GM12878 (cell line): ENCODE measurements around the gene RMI2. TPM values are rescaled to one million over a fixed set of nuclear protein-coding genes. Genes with fewer than 3 reads are reported as not detected.

Experiments used
- ATAC-seq: fragments of 200-7000 bp; cut with Tn5 transposase; 3 replicates; pipeline ENCODE4 v1.9.1; 2020; ENCODE audit warnings: mild to moderate bottlenecking, moderate library complexity
- BruUV-seq: library from RNA; stranded (reverse); fragments of 400-500 nt; replicated peaks from 2 replicates; lab custom pipeline; 2021; lab: Mats Ljungman, UMichigan
- CTCF ChIA-PET: fragments of 300-600 bp; sonication (Branson Sonifier 250); formaldehyde crosslinking; extraction: SDS; loops from one replicate; lab custom pipeline; 2021; ENCODE audit warnings: inconsistent platforms; lab: Yijun Ruan, JAX
- POLR2A ChIA-PET: fragments of 350-600 bp; formaldehyde crosslinking; extraction: SDS; loops from one replicate; lab custom pipeline; 2021; ENCODE audit warnings: inconsistent platforms; lab: Charles Lee
- RAD21 ChIA-PET: fragments of 300-600 bp; sonication (Branson Sonifier 250); formaldehyde crosslinking; loops from one replicate; lab custom pipeline; 2023; ENCODE audit warnings: antibody characterized with exemption; ENCODE audit not compliant: unreplicated experiment; lab: Charles Lee
- SMC1A ChIA-PET: fragments of 300-600 bp; sonication (Branson Sonifier 250); formaldehyde crosslinking; loops from one replicate; lab custom pipeline; 2023; ENCODE audit not compliant: unreplicated experiment, uncharacterized antibody; lab: Charles Lee
- DNase-seq: peaks from one replicate; pipeline ENCODE4 v3.0.0-alpha.2; 2011; ENCODE audit warnings: low read depth, low spot score
- FAIRE-seq: peaks from 3 replicates; lab custom pipeline; 2011; peaks lifted over from hg19 to GRCh38; lab: Jason Lieb, UNC
- H2AFZ ChIP-seq: 2 replicates; pipeline ENCODE4 v1.6.0; 2011; ENCODE audit warnings: low read depth, low read length, control low read depth; ENCODE audit not compliant: control insufficient read depth
- H3K27ac ChIP-seq: 2 replicates; pipeline ENCODE4 v1.5.1; 2011; ENCODE audit warnings: control low read depth; ENCODE audit not compliant: control insufficient read depth, insufficient read depth
- H3K27me3 ChIP-seq, 2 experiments: replicated peaks in 1 of 2; 2 replicates each; pipeline versions ENCODE4 v1.6.0 to v1.6.1; 2011; ENCODE audit warnings: low read length in 1 of 2; ENCODE audit not compliant: control insufficient read depth in 2 of 2, insufficient read depth in 2 of 2
- H3K36me3 ChIP-seq, 2 experiments: 2 replicates each; pipeline ENCODE4 v1.5.1; 2011; ENCODE audit warnings: low read length in 1 of 2; ENCODE audit not compliant: control insufficient read depth in 2 of 2, insufficient read depth in 2 of 2
- H3K4me1 ChIP-seq: 2 replicates; pipeline ENCODE4 v1.6.1; 2011; ENCODE audit warnings: mild to moderate bottlenecking, low read length, moderate library complexity, mixed read lengths; ENCODE audit not compliant: control insufficient read depth, insufficient read depth
- H3K4me2 ChIP-seq: 2 replicates; pipeline ENCODE4 v1.6.0; 2011; ENCODE audit warnings: control low read depth; ENCODE audit not compliant: control insufficient read depth, insufficient read depth
- H3K4me3 ChIP-seq: fragments of 200-600 bp; sonication (generic); 2 replicates; pipeline ENCODE4 v1.5.1; 2016
- H3K79me2 ChIP-seq: 2 replicates; pipeline ENCODE4 v1.6.0; 2011; ENCODE audit warnings: low read length; ENCODE audit not compliant: control insufficient read depth, insufficient read depth
- H3K9ac ChIP-seq: 2 replicates; pipeline ENCODE4 v1.8.0; 2011; ENCODE audit warnings: low read length, control low read depth, mixed read lengths; ENCODE audit not compliant: control insufficient read depth, insufficient read depth
- H3K9me3 ChIP-seq: replicated peaks from 3 replicates; pipeline ENCODE4 v1.5.1; 2011; ENCODE audit warnings: mild to moderate bottlenecking, low read length; ENCODE audit not compliant: control insufficient read depth, insufficient read depth
- H4K20me1 ChIP-seq: 2 replicates; pipeline ENCODE4 v1.6.0; 2011; ENCODE audit not compliant: control insufficient read depth, insufficient read depth
- BCL11A ChIP-seq: IDR thresholded peaks from 2 replicates; pipeline ENCODE4 v1.6.1; 2011; ENCODE audit warnings: low read depth, low read length
- GATAD2B ChIP-seq: fragments of 450-650 bp; conservative IDR thresholded peaks from 2 replicates; pipeline ENCODE4 v1.6.1; 2017; ENCODE audit warnings: low read depth, mild to moderate bottlenecking, moderate library complexity
- JUNB ChIP-seq: IDR thresholded peaks from 2 replicates; pipeline ENCODE4 v1.6.1; 2016; ENCODE audit warnings: antibody characterized with exemption, mild to moderate bottlenecking
- MEF2A ChIP-seq: IDR thresholded peaks from 2 replicates; pipeline ENCODE4 v1.6.1; 2011; ENCODE audit warnings: low read depth, mild to moderate bottlenecking, low read length, moderate library complexity; ENCODE audit not compliant: insufficient read depth
- RELA ChIP-seq: fragments of 450-650 bp; IDR thresholded peaks from 2 replicates; pipeline ENCODE4 v1.8.0; 2014; ENCODE audit warnings: borderline replicate concordance; ENCODE audit not compliant: partially characterized antibody
- SREBF1 ChIP-seq: IDR thresholded peaks from 2 replicates; pipeline ENCODE4 v1.6.1; 2012; ENCODE audit warnings: mild to moderate bottlenecking, low read length
- WGBS: methylation state at CpG from one replicate; pipeline ENCODE4 v1.1.6; 2016; ENCODE audit warnings: low lambda C conversion rate; ENCODE audit not compliant: insufficient replicate concordance, insufficient coverage; ENCODE audit errors: missing lambda C conversion rate; 5-methylcytosine and 5-hydroxymethylcytosine counted together
- in situ Hi-C: fragments of 300-500 bp; cut with MboI; formaldehyde crosslinking; loops from 9 replicates; pipeline ENCODE4 v1.14.3; 2018; ENCODE audit warnings: mixed read lengths
- intact Hi-C: fragments of 100-400 bp; cut with micrococcal nuclease; formaldehyde crosslinking; loops from one replicate; pipeline ENCODE4 v1.14.2; 2022; ENCODE audit not compliant: unreplicated experiment
- polyA plus RNA-seq, 11 experiments: library from polyadenylated mRNA; depleted of rRNA in 4 of 11; unstranded in 6 of 11; stranded (reverse) in 5 of 11; fragments of >200 nt; fragmentation: Nextera tagmentation in 4 of 11; fragmentation: Illumina TruSeq in 1 of 11; extraction: Ambion mirVana in 4 of 11; extraction: Trizol in 1 of 11; gene quantifications; 1 replicate in 1 of 11; 2 replicates in 10 of 11; pipeline versions ENCODE4 v1.2.1 to v1.2.3, GENCODE V29; 2011 to 2016; ENCODE audit warnings: inconsistent platforms in 2 of 11, missing spikeins in 2 of 11, low read depth in 1 of 11
- total RNA-seq, 4 experiments: library from RNA; depleted of rRNA in 3 of 4; stranded (reverse); fragments of >200 nt in 3 of 4; fragmentation: Illumina TruSeq in 1 of 4; extraction: Trizol in 1 of 4; gene quantifications; 2 replicates each; pipeline versions ENCODE4 v1.2.1 to v1.2.3, GENCODE V29; 2013 to 2021
- TF ChIP-seq, protein P1 (sequence below): IDR thresholded peaks from 2 replicates; pipeline ENCODE4 v1.6.1; 2012; ENCODE audit warnings: improper control_type of control experiment, low read depth, low read length; ENCODE audit not compliant: insufficient replicate concordance
- TF ChIP-seq, protein P2 (sequence below): fragments of 450-650 bp; IDR thresholded peaks from 2 replicates; pipeline ENCODE4 v1.6.1; 2017; ENCODE audit warnings: antibody characterized with exemption, mild to moderate bottlenecking, moderate library complexity

RMI2 gene
- total and polyA plus RNA-seq, 10 of the 15 experiments (the other 5 are each of a cell fraction or from before 2014, with no cell fraction given), result 9.6 to 68.8 (median 32.1) TPM

DNA sequence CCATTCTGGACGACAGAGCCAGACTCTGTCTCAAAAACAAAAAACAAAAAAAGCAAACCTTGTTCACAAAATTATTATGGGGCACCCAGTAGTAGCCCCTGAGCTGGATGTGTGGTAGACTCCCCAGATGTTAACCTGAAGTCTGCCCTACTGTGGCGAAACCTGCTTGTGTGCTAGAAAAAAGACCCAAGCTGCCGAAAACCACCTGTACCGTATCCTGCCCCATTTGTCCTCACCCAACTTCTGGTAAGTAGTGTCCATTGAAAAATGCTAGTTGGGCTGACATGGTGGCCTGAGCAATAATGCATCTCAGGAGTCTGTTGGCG, 9.1 kb downstream of the RMI2 start (continued):
- peak; percentile 10; the same call in 1 of the 2 replicates for TF ChIP-seq GATAD2B
- no peak for TF ChIP-seq BCL11A

DNA sequence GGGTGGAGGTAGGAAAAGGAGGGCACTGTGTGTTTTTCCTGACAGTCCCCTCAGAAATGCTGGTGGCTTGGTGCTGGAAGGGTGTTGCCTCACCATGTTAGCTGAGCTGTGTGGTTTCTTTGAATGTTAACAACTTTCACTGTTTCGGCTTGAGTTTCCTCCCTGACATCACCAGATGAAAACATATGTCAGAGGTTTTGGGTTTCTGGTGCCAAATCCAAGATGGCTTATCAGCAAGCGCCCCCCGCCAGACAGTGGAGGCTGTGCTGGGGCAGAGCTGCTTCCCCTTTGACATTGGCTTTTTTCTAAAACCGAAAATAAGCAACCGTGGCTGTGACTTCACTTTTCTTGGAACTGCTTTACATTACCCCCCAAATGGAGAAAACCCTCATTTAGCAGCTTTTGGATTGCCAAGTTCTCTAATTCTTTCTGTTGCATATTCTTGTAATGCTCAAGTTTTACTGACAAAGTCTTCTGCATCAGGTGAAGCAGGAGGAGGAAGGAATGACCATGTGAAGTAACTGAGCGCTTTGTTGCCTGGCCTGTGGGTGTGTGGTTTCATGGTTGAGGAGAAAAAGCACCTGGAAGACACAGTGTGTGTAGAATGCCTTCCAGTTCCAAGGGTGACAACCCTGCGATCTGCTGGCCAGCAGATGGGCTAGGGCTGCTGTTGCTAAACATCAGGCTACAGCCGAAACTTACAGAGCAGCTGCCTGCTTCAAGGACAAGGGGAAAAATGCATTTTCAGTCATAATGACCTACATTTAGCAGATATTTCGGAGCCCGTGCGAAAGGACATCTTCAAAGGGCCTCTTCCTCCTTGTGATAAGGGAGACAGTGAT, 9.7 kb downstream of the RMI2 start:
- intact Hi-C loops, result loop anchor here (1.0 to 10.0 kb wide), 6 partner anchors 27 to 280 kb away; no protein-coding TSS in a partner anchor
- DNase-seq (peak; percentile 79), ATAC-seq (peak; percentile 83), FAIRE-seq (peak; percentile 44)
- ChIA-PET CTCF (interaction anchor here (0.9 to 8.6 kb wide), 16 partner anchors 9 to 401 kb away, joined by 3 to 170 read pairs (median 5); partner anchors contain the start of gene SOCS1), POLR2A (interaction anchor here (0.6 to 7.8 kb wide), 15 partner anchors 9 to 243 kb away, joined by 3 to 60 read pairs (median 5); partner anchors contain the start of genes RMI2 and SOCS1), SMC1A (interaction anchor here (0.8 to 9.5 kb wide), 29 partner anchors 9 to 397 kb away, joined by 3 to 104 read pairs (median 5); partner anchors contain the start of genes PRM3 and SOCS1), RAD21 (interaction anchor here (0.7 to 11.3 kb wide), 16 partner anchors 9 to 391 kb away, joined by 3 to 243 read pairs (median 10); partner anchors contain the start of gene SOCS1)
- H4K20me1 ChIP-seq, result no peaks in the 10 kb centered on the region
- H3K4me1 ChIP-seq, result peaks cover 37% of the 10 kb centered on the region
- H3K36me3 ChIP-seq, result no peaks in the 10 kb centered on the region
- TSS peak; percentile 80 for BruUV-seq
- peak overlapping the region; percentile 47; the same call in 1 of the 2 replicates for H3K4me3 ChIP-seq
- peaks cover 2% of the 10 kb centered on the region; the same call in 1 of the 2 replicates for H3K79me2 ChIP-seq
- in situ Hi-C loops, result no loop called here
- peak overlapping the region; percentile 80 for H3K4me2 ChIP-seq
- H2AFZ ChIP-seq, result no peak overlapping the region; the same call in none of the 2 replicates
- WGBS, result 2% methylated on average over 11 of the region's 11 CpGs
- peak overlapping the region; percentile 90 for H3K27ac ChIP-seq
- H3K9ac ChIP-seq, result peak overlapping the region; percentile 60
- no peaks in the 10 kb centered on the region for H3K9me3 ChIP-seq
- no peaks in the 10 kb centered on the region for H3K27me3 ChIP-seq
- peak; percentile 25 for TF ChIP-seq JUNB
- TF ChIP-seq, protein P1, sequence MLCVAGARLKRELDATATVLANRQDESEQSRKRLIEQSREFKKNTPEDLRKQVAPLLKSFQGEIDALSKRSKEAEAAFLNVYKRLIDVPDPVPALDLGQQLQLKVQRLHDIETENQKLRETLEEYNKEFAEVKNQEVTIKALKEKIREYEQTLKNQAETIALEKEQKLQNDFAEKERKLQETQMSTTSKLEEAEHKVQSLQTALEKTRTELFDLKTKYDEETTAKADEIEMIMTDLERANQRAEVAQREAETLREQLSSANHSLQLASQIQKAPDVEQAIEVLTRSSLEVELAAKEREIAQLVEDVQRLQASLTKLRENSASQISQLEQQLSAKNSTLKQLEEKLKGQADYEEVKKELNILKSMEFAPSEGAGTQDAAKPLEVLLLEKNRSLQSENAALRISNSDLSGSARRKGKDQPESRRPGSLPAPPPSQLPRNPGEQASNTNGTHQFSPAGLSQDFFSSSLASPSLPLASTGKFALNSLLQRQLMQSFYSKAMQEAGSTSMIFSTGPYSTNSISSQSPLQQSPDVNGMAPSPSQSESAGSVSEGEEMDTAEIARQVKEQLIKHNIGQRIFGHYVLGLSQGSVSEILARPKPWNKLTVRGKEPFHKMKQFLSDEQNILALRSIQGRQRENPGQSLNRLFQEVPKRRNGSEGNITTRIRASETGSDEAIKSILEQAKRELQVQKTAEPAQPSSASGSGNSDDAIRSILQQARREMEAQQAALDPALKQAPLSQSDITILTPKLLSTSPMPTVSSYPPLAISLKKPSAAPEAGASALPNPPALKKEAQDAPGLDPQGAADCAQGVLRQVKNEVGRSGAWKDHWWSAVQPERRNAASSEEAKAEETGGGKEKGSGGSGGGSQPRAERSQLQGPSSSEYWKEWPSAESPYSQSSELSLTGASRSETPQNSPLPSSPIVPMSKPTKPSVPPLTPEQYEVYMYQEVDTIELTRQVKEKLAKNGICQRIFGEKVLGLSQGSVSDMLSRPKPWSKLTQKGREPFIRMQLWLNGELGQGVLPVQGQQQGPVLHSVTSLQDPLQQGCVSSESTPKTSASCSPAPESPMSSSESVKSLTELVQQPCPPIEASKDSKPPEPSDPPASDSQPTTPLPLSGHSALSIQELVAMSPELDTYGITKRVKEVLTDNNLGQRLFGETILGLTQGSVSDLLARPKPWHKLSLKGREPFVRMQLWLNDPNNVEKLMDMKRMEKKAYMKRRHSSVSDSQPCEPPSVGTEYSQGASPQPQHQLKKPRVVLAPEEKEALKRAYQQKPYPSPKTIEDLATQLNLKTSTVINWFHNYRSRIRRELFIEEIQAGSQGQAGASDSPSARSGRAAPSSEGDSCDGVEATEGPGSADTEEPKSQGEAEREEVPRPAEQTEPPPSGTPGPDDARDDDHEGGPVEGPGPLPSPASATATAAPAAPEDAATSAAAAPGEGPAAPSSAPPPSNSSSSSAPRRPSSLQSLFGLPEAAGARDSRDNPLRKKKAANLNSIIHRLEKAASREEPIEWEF, result peak; percentile 37
- TF ChIP-seq SREBF1, result no peak
- no peak for TF ChIP-seq RELA
- peak; percentile 40; the same call in 1 of the 2 replicates for TF ChIP-seq MEF2A
- TF ChIP-seq, protein P2, sequence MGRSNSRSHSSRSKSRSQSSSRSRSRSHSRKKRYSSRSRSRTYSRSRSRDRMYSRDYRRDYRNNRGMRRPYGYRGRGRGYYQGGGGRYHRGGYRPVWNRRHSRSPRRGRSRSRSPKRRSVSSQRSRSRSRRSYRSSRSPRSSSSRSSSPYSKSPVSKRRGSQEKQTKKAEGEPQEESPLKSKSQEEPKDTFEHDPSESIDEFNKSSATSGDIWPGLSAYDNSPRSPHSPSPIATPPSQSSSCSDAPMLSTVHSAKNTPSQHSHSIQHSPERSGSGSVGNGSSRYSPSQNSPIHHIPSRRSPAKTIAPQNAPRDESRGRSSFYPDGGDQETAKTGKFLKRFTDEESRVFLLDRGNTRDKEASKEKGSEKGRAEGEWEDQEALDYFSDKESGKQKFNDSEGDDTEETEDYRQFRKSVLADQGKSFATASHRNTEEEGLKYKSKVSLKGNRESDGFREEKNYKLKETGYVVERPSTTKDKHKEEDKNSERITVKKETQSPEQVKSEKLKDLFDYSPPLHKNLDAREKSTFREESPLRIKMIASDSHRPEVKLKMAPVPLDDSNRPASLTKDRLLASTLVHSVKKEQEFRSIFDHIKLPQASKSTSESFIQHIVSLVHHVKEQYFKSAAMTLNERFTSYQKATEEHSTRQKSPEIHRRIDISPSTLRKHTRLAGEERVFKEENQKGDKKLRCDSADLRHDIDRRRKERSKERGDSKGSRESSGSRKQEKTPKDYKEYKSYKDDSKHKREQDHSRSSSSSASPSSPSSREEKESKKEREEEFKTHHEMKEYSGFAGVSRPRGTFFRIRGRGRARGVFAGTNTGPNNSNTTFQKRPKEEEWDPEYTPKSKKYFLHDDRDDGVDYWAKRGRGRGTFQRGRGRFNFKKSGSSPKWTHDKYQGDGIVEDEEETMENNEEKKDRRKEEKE, result no peak
